ENCODE data around the gene RGS4. TPM values are rescaled to one million over a fixed set of nuclear protein-coding genes. Genes with fewer than 3 reads are reported as not detected.
"Not testable (repeated sequence)": the region's sequence is repeated elsewhere in the genome, so short reads cannot be mapped to it uniquely, and the experiment has no call there.

RGS4 gene
- polyA plus RNA-seq, 3 donors from 2014 or later: not detected

- H3K36me3 Mint-ChIP-seq: no peaks in the 10 kb centered on the region
These were observed 5.6 kb downstream of the RGS4 start for GRCh38 chr1:163074716-163075284.

GRCh38 chr1:163076044-163076443 lies 6.9 kb downstream of the RGS4 start:
- Mint-ChIP-seq H3K4me3 (no peak overlapping the region), H3K9me3 (peaks cover 0 to 4% (median under 1%) of the 10 kb centered on the region in 6 donors), H3K36me3 (no peaks in the 10 kb centered on the region), H3K27ac (no peak overlapping the region), H3K27me3 (ENCODE audit: low read depth in 3 of 3) (peaks cover 2 to 3% (median 3%) of the 10 kb centered on the region in 3 donors), H3K4me1 (no peaks in the 10 kb centered on the region)
- DNase-seq: no peak

More at GRCh38 chr1:163074716-163075284, 5.6 kb downstream of the RGS4 start:
- H3K27me3 Mint-ChIP-seq (ENCODE audit: low read depth in 3 of 3): peaks cover 2 to 6% (median 2%) of the 10 kb centered on the region in 3 donors
- H3K9me3 Mint-ChIP-seq: peaks cover 0 to 2% (median under 1%) of the 10 kb centered on the region in 6 donors
- DNase-seq: no peak
- no peak overlapping the region for H3K4me3 Mint-ChIP-seq
- H3K4me1 Mint-ChIP-seq: no peaks in the 10 kb centered on the region
- H3K27ac Mint-ChIP-seq: no peak overlapping the region

GRCh38 chr1:163076446-163076845 lies 7.3 kb downstream of the RGS4 start:
- peaks cover 0 to 4% (median under 1%) of the 10 kb centered on the region in 6 donors for H3K9me3 Mint-ChIP-seq
- H3K4me3 Mint-ChIP-seq: no peak overlapping the region
- no peaks in the 10 kb centered on the region for H3K36me3 Mint-ChIP-seq
- H3K27me3 Mint-ChIP-seq (ENCODE audit: low read depth in 3 of 3): peaks cover 2 to 3% (median 3%) of the 10 kb centered on the region in 3 donors
- no peak for DNase-seq
- no peaks in the 10 kb centered on the region for H3K4me1 Mint-ChIP-seq
- no peak overlapping the region for H3K27ac Mint-ChIP-seq

GRCh38 chr1:163076981-163077761 lies 8.0 kb downstream of the RGS4 start:
- H3K27ac Mint-ChIP-seq: no peak overlapping the region
- peaks cover 2 to 4% (median 3%) of the 10 kb centered on the region in 3 donors for H3K27me3 Mint-ChIP-seq (ENCODE audit: low read depth in 3 of 3)
- no peaks in the 10 kb centered on the region for H3K4me1 Mint-ChIP-seq
- H3K9me3 Mint-ChIP-seq: peaks cover 0 to 4% (median under 1%) of the 10 kb centered on the region in 6 donors
- H3K4me3 Mint-ChIP-seq: no peak overlapping the region
- no peak for DNase-seq
- H3K36me3 Mint-ChIP-seq: no peaks in the 10 kb centered on the region

- Mint-ChIP-seq H3K36me3 (no peaks in the 10 kb centered on the region), H3K4me1 (no peaks in the 10 kb centered on the region), H3K27ac (no peak overlapping the region), H3K27me3 (ENCODE audit: low read depth in 3 of 3) (peaks cover 0 to 5% (median 2%) of the 10 kb centered on the region in 3 donors), H3K4me3 (no peak overlapping the region), H3K9me3 (peaks cover 0 to 4% (median 0%) of the 10 kb centered on the region in 6 donors)
- DNase-seq: no peak
These were observed 13.8 kb downstream of the RGS4 start for GRCh38 chr1:163082971-163083370.

DNA sequence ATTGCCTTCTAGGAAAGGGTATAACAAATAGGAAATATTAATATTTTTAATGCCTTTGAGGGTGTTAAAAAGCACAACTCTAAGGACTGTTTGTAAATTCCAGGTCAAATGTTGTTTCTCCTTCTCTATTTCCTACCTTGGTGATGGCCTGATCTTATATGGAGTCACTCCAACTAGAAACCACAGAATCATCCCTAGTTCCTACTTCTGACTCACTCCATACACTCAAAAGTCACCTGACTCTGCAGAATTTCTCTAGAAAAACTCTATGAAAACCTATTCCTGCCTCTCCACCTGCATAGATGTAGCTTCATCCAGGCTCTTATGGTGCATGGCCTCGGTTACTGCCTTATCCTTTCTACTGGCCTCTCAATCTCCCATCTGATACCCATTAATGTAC lies 14.5 kb downstream of the RGS4 start:
- no peak overlapping the region for H3K27ac Mint-ChIP-seq
- no peak for DNase-seq

GRCh38 chr1:163084330-163084729 lies 15.2 kb downstream of the RGS4 start:
- H3K9me3 Mint-ChIP-seq: peaks cover 0 to 4% (median 0%) of the 10 kb centered on the region in 6 donors
- no peak for DNase-seq
- peaks cover 0 to 6% (median 5%) of the 10 kb centered on the region in 3 donors for H3K27me3 Mint-ChIP-seq (ENCODE audit: low read depth in 3 of 3)
- H3K36me3 Mint-ChIP-seq: no peaks in the 10 kb centered on the region
- no peaks in the 10 kb centered on the region for H3K4me1 Mint-ChIP-seq
- H3K27ac Mint-ChIP-seq: no peak overlapping the region
- no peak overlapping the region for H3K4me3 Mint-ChIP-seq

More for the DNA sequence above, 14.5 kb downstream of the RGS4 start:
- H3K4me3 Mint-ChIP-seq: no peak overlapping the region
- H3K36me3 Mint-ChIP-seq: no peaks in the 10 kb centered on the region
- no peaks in the 10 kb centered on the region for H3K4me1 Mint-ChIP-seq
- H3K27me3 Mint-ChIP-seq (ENCODE audit: low read depth in 3 of 3): peaks cover 0 to 5% (median 2%) of the 10 kb centered on the region in 3 donors
- H3K9me3 Mint-ChIP-seq: peaks cover 0 to 4% (median 0%) of the 10 kb centered on the region in 6 donors

DNA sequence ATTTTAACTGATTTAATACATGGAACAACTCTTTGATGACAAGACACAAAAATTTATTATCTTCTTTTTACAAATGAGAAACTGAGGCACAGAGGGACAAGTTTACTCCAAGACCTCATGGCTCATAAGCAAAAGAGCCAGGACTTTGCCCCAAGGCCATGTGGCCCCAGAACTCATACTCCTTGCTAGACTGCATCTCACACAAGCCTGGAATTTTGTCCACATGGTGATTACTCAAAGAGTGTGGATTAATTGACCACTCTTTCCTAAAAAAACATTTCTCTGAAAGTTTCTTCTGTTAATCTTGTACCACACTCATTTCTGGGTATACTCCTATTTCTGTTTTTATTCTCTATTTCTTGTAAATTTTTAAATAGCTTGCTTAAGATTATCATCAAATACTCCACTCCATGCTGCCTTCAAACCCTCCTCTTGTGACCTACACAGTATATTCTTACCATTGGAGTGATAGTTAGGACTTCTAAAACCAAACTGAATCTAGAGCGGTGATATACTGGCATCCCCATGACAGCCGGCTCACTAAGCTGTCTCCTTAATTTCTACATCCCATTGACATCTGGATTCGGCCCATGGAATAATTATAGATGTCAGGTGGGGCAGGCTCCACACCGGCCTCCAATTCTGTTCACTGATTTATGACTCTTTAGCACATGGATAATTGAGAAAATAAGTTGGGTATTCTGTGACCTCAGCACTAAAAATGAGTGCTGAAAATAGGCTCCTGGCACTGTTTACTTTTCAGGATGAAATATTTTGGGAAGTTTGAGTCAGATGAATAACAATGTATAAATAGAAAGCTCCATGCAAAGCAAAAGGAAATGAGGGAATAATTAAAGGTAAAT lies 16.1 kb downstream of the RGS4 start:
- H3K4me3 Mint-ChIP-seq: no peak overlapping the region
- no peak overlapping the region for H3K27ac Mint-ChIP-seq
- no peaks in the 10 kb centered on the region for H3K36me3 Mint-ChIP-seq
- no peaks in the 10 kb centered on the region for H3K4me1 Mint-ChIP-seq
- DNase-seq: no peak
- peaks cover 0 to 2% (median 0%) of the 10 kb centered on the region in 6 donors for H3K9me3 Mint-ChIP-seq
- H3K27me3 Mint-ChIP-seq (ENCODE audit: low read depth in 3 of 3): peaks cover 0 to 6% (median 3%) of the 10 kb centered on the region in 3 donors

- no peak overlapping the region for H3K4me3 Mint-ChIP-seq
- peaks cover 0 to 6% (median 3%) of the 10 kb centered on the region in 3 donors for H3K27me3 Mint-ChIP-seq (ENCODE audit: low read depth in 3 of 3)
- H3K27ac Mint-ChIP-seq: no peak overlapping the region
- no peaks in the 10 kb centered on the region for H3K36me3 Mint-ChIP-seq
- no peaks in the 10 kb centered on the region for H3K4me1 Mint-ChIP-seq
- H3K9me3 Mint-ChIP-seq: peaks cover 0 to 2% (median 0%) of the 10 kb centered on the region in 6 donors
- DNase-seq: no peak
These were observed 16.7 kb downstream of the RGS4 start for GRCh38 chr1:163085904-163086268.

DNA sequence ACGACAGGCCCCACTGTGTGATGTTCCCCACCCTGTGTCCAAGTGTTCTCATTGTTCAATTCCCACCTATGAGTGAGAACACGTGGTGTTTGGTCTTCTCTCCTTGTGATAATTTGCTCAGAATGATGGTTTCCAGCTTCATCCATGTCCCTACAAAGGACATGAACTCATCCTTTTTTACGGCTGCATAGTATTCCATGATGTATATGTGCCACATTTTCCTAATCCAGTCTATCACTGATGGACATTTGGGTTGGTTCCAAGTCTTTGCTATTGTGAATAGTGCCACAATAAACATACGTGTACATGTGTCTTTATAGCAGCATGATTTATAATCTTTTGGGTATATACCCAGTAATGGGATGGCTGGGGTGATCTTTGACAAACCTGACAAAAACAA lies 20.0 kb downstream of the RGS4 start:
- H3K36me3 Mint-ChIP-seq; H3K9me3 Mint-ChIP-seq; H3K4me3 Mint-ChIP-seq; H3K4me1 Mint-ChIP-seq; H3K27me3 Mint-ChIP-seq (ENCODE audit: low read depth in 3 of 3); DNase-seq; H3K27ac Mint-ChIP-seq: not testable (repeated sequence)

DNA sequence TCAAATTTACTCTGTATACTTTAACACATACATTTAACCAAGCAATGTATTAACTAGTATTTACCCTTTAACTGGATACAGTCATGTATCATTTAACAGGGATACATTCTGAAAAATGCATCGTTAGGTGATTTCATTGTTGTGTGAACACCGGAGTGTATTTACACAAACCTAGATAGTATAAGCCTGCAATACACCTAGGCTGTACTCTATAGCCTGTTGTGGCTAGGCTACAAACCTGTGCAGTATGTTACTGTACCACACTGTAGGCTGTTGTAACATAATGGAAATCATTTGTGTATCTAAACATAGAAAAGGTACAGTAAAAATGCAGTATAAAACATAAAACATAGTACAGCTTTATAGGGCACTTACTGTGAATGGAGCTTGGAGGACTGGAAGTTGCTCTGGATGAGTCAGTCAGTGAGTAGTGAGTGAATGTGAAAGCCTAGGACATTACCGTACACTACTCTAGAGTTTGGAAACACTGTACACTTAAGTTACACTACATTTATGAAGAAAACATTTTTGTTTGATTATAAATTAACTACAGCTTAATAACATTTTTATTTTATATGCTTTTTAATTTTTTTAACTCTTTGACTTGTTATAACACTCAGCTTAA lies 21.3 kb downstream of the RGS4 start:
- H3K9me3 Mint-ChIP-seq: peaks cover 0 to 2% (median 0%) of the 10 kb centered on the region in 6 donors
- no peaks in the 10 kb centered on the region for H3K36me3 Mint-ChIP-seq
- no peak for DNase-seq
- no peak overlapping the region for H3K4me3 Mint-ChIP-seq
- H3K27me3 Mint-ChIP-seq (ENCODE audit: low read depth in 3 of 3): peaks cover 0 to 4% (median 0%) of the 10 kb centered on the region in 3 donors
- H3K4me1 Mint-ChIP-seq: no peaks in the 10 kb centered on the region
- no peak overlapping the region for H3K27ac Mint-ChIP-seq

DNA sequence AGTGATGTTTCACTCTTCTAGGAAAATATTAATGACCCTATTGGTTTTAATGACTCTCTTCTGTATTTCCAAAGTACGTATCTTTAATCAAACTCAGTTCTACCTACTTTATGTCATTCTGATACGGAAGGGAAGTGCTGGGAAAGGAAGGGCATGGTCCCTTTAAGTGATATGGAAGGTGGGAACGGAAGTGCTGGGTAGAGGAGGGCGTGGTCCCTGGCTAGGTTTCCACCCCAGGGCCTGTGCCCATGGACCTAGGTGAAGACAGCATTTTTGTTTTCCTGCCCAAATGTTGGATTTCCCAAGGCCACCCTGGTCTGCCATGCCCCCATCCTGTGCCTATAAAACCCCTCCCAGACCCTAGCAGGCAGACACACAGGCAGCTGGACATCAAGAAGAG lies 24.0 kb downstream of the RGS4 start:
- H3K4me1 Mint-ChIP-seq: no peaks in the 10 kb centered on the region
- H3K9me3 Mint-ChIP-seq: peaks cover 0 to 2% (median 0%) of the 10 kb centered on the region in 6 donors
- H3K27me3 Mint-ChIP-seq (ENCODE audit: low read depth in 3 of 3): peaks cover 0 to 6% (median 0%) of the 10 kb centered on the region in 3 donors
- H3K4me3 Mint-ChIP-seq: no peak overlapping the region
- H3K36me3 Mint-ChIP-seq: no peaks in the 10 kb centered on the region
- H3K27ac Mint-ChIP-seq: no peak overlapping the region
- no peak for DNase-seq

DNA sequence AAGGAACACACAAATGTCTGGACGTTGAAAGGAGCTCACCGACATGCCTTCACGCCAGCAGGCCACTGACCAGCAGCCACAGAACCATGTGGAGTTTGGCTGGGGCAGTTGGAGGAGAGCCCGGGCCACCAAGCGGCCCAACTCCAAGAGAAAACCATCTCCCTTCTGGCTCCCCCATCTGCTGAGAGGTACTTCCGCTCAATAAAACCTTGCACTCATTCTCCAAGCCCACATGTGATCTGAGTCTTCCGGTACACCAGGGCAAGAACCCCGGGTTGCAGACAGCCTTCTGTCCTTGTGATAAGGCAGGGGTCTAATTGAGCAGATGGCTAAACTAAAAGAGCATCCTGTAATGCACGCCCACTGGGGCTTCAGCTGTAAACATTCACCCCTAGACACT lies 24.4 kb downstream of the RGS4 start:
- peaks cover 0 to 2% (median 0%) of the 10 kb centered on the region in 6 donors for H3K9me3 Mint-ChIP-seq
- no peaks in the 10 kb centered on the region for H3K4me1 Mint-ChIP-seq
- no peaks in the 10 kb centered on the region for H3K36me3 Mint-ChIP-seq
- no peak for DNase-seq
- no peak overlapping the region for H3K27ac Mint-ChIP-seq
- H3K4me3 Mint-ChIP-seq: no peak overlapping the region
- H3K27me3 Mint-ChIP-seq (ENCODE audit: low read depth in 3 of 3): peaks cover 0 to 6% (median 0%) of the 10 kb centered on the region in 3 donors
